MCF 10A (cell line): ENCODE measurements around the gene RPL26. TPM values are rescaled to one million over a fixed set of nuclear protein-coding genes. Genes with fewer than 3 reads are reported as not detected.
"Not testable (repeated sequence)": the region's sequence is repeated elsewhere in the genome, so short reads cannot be mapped to it uniquely, and the experiment has no call there.

Experiments
- BruUV-seq: library from RNA; stranded (reverse); fragments of 400-500 nt; replicated peaks from 2 replicates; lab custom pipeline; 2021; lab: Mats Ljungman, UMichigan
- CTCF ChIA-PET: fragments of 300-600 bp; sonication (Branson Sonifier 250); formaldehyde crosslinking; extraction: SDS; loops from one replicate; lab custom pipeline; 2021; ENCODE audit warnings: antibody characterized with exemption, inconsistent platforms; lab: Yijun Ruan, JAX
- POLR2A ChIA-PET: fragments of 300-600, 350-650 bp; sonication (Branson Sonifier 250); formaldehyde crosslinking; extraction: SDS; loops from one replicate; lab custom pipeline; 2020; ENCODE audit warnings: antibody characterized with exemption, inconsistent platforms; lab: Yijun Ruan, JAX
- DNase-seq: peaks from one replicate; pipeline ENCODE4 v3.0.0-alpha.2; 2018; ENCODE audit not compliant: unreplicated experiment
- H3K27ac Mint-ChIP-seq: one replicate; pipeline ENCODE4 v1.8.0; 2022; ENCODE audit warnings: mild to moderate bottlenecking, low read depth, mixed read lengths; ENCODE audit not compliant: unreplicated experiment
- H3K27me3 Mint-ChIP-seq: one replicate; pipeline ENCODE4 v1.8.0; 2022; ENCODE audit warnings: mixed read lengths; ENCODE audit not compliant: insufficient read depth, unreplicated experiment
- H3K36me3 Mint-ChIP-seq: one replicate; pipeline ENCODE4 v1.8.0; 2022; ENCODE audit warnings: mild to moderate bottlenecking, moderate library complexity, mixed read lengths; ENCODE audit not compliant: insufficient read depth, unreplicated experiment
- H3K4me1 Mint-ChIP-seq: one replicate; pipeline ENCODE4 v1.8.0; 2022; ENCODE audit warnings: mixed read lengths; ENCODE audit not compliant: insufficient read depth, unreplicated experiment
- H3K4me3 Mint-ChIP-seq: one replicate; pipeline ENCODE4 v1.8.0; 2022; ENCODE audit warnings: mild to moderate bottlenecking, moderate library complexity, mixed read lengths; ENCODE audit not compliant: unreplicated experiment
- H3K9me3 Mint-ChIP-seq: one replicate; pipeline ENCODE4 v1.8.0; 2022; ENCODE audit warnings: mixed read lengths; ENCODE audit not compliant: unreplicated experiment
- CTCF ChIP-seq: fragments of 200-600 bp; IDR thresholded peaks from one replicate; pipeline ENCODE4 v1.8.0; 2022; ENCODE audit warnings: antibody characterized with exemption, mild to moderate bottlenecking; ENCODE audit not compliant: unreplicated experiment
- intact Hi-C: fragments of 100-400 bp; cut with micrococcal nuclease; formaldehyde crosslinking; loops from 2 replicates; pipeline ENCODE4 v1.14.1; 2022
- total RNA-seq: library from RNA; stranded (reverse); gene quantifications from 2 replicates; pipeline ENCODE4 v1.2.3, GENCODE V29; 2022

RPL26 gene
- total RNA-seq, 1 experiment from 2014 or later = 3,179 TPM

- ChIA-PET CTCF (interaction anchor here (0.8 to 2.1 kb wide), 5 partner anchors 13 to 349 kb away, joined by 3 to 5 read pairs (median 4); partner anchors contain the start of gene RPL26), POLR2A (interaction anchor here (1.2 kb wide), 1 partner anchor 14 kb away, joined by 8 read pairs; no protein-coding TSS in a partner anchor)
- peaks cover 10% of the 10 kb centered on the region for H3K4me1 Mint-ChIP-seq
- no peak within 1 kb of the TSS for H3K27ac Mint-ChIP-seq
- no peaks in the 10 kb centered on the region for H3K36me3 Mint-ChIP-seq
- no peak within 1 kb of the TSS for H3K4me3 Mint-ChIP-seq
- no peak for DNase-seq
- H3K27me3 Mint-ChIP-seq = peaks cover 24% of the 10 kb centered on the region
- intact Hi-C loops = no loop called here
- no TSS peak for BruUV-seq
- H3K9me3 Mint-ChIP-seq = peaks cover 7% of the 10 kb centered on the region
- TF ChIP-seq CTCF = no peak
These were observed 14.6 kb upstream of the RPL26 start, which contains the start of gene RNF222 for GRCh38 chr17:8397636-8398035. RNF222 (minus strand) TSS chr17:8397827; CDS start chr17:8393461, 4,366 bp downstream.

- ChIA-PET POLR2A (interaction anchor here (1.7 to 2.3 kb wide), 2 partner anchors 11 to 14 kb away, joined by 3 to 18 read pairs; partner anchors contain the start of gene RPL26), CTCF (interaction anchor here (0.6 to 2.3 kb wide), 3 partner anchors 11 to 1128 kb away, joined by 4 to 9 read pairs (median 7); no protein-coding TSS in a partner anchor)
- H3K4me3 Mint-ChIP-seq, intact Hi-C loops, BruUV-seq, H3K4me1 Mint-ChIP-seq, H3K27ac Mint-ChIP-seq, DNase-seq, H3K36me3 Mint-ChIP-seq, H3K9me3 Mint-ChIP-seq: not testable (repeated sequence)
- H3K27me3 Mint-ChIP-seq = peaks cover 12% of the 10 kb centered on the region
These were observed 11.5 kb upstream of the RPL26 start for GRCh38 chr17:8394497-8394896.

GRCh38 chr17:8393470-8394231 lies 10.7 kb upstream of the RPL26 start:
- TF ChIP-seq CTCF = no peak
- H3K4me1 Mint-ChIP-seq = peaks cover 10% of the 10 kb centered on the region
- H3K36me3 Mint-ChIP-seq = no peaks in the 10 kb centered on the region
- H3K4me3 Mint-ChIP-seq = no peak overlapping the region
- H3K27ac Mint-ChIP-seq = no peak overlapping the region
- intact Hi-C loops = no loop called here
- POLR2A ChIA-PET = interaction anchor here (1.2 to 2.3 kb wide), 3 partner anchors 10 to 33 kb away, joined by 3 to 18 read pairs (median 3); partner anchors contain the start of gene RPL26
- no peaks in the 10 kb centered on the region for H3K9me3 Mint-ChIP-seq
- CTCF ChIA-PET = interaction anchor here (1.5 to 2.3 kb wide), 2 partner anchors 10 to 17 kb away, joined by 7 to 9 read pairs; no protein-coding TSS in a partner anchor
- peaks cover 12% of the 10 kb centered on the region for H3K27me3 Mint-ChIP-seq
- no peak for DNase-seq
- BruUV-seq = no TSS peak

GRCh38 chr17:8392674-8393469 lies 9.9 kb upstream of the RPL26 start:
- CTCF ChIA-PET = interaction anchor here (2.3 kb wide), 1 partner anchor 17 kb away, joined by 9 read pairs; no protein-coding TSS in a partner anchor

More at GRCh38 chr17:8392674-8393469, 9.9 kb upstream of the RPL26 start:
- peaks cover 10% of the 10 kb centered on the region for H3K4me1 Mint-ChIP-seq
- no peak overlapping the region for H3K4me3 Mint-ChIP-seq
- no peak for DNase-seq
- intact Hi-C loops = no loop called here
- POLR2A ChIA-PET = interaction anchor here (1.0 to 2.3 kb wide), 5 partner anchors 10 to 171 kb away, joined by 3 to 18 read pairs (median 3); partner anchors contain the start of gene RPL26
- H3K9me3 Mint-ChIP-seq = no peaks in the 10 kb centered on the region
- H3K36me3 Mint-ChIP-seq = no peaks in the 10 kb centered on the region
- peaks cover 12% of the 10 kb centered on the region for H3K27me3 Mint-ChIP-seq
- no peak for TF ChIP-seq CTCF
- no peak overlapping the region for H3K27ac Mint-ChIP-seq
- no TSS peak for BruUV-seq
